Measurements from ENCODE around the gene CLEC20A. TPM values are rescaled to one million over a fixed set of nuclear protein-coding genes. Genes with fewer than 3 reads are reported as not detected.

CLEC20A gene
- total and polyA plus RNA-seq, 7 donors: 0.22 TPM; not detected in 6

DNA sequence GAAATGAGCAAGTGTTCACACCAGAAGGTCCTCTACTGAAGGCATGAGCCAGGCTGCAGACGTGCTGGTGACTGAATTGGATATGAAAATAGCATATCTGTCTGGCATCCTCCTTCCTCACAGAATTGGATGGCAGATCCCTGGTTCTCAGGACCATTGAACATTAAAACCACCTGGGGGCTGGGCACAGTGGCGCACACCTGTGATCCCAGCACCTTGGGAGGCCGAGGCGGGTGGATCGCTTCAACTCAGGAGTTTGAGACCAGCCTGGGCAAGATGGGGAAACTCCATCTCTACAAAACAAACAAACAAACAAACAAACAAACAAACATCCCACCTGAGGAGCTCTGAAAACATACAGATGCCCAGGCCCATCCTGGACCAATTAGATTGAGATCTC is 39.6 kb upstream of the CLEC20A start:
- Histone ChIP-seq H3K4me1 (peaks cover 16% of the 10 kb centered on the region), H3K27ac (peak overlapping the region; percentile 75), H3K36me3 (ENCODE audit: insufficient read depth in 1 of 2, low read depth in 1 of 2) (no peaks in the 10 kb centered on the region), H3K9me3 (no peaks in the 10 kb centered on the region), H3K4me3 (no peak overlapping the region), H3K27me3 (ENCODE audit: insufficient read depth in 3 of 3, low read length in 2 of 3) (no peaks in the 10 kb centered on the region)
- 77 to 87% (median 79%) methylated on average over 5 of the region's 5 CpGs for WGBS, 3 donors
- no peak for DNase-seq
- intact Hi-C loops (cut with DNase I): loop anchor here (5.0 to 10.0 kb wide), 2 partner anchors 328 to 466 kb away; no protein-coding TSS in a partner anchor
- no peak for TF ChIP-seq CTCF (IDR thresholded peaks at IDR 0.05)
- no peak for ATAC-seq

GRCh38 chr1:178534137-178534868 is 37.5 kb upstream of the CLEC20A start:
- intact Hi-C loops (cut with DNase I): loop anchor here (5.0 to 10.0 kb wide), 2 partner anchors 330 to 483 kb away; no protein-coding TSS in a partner anchor
- Histone ChIP-seq H3K4me3 (no peak overlapping the region), H3K27ac (no peak overlapping the region), H3K27me3 (ENCODE audit: insufficient read depth in 3 of 3, low read length in 2 of 3) (no peaks in the 10 kb centered on the region), H3K4me1 (peaks cover 16% of the 10 kb centered on the region), H3K36me3 (ENCODE audit: insufficient read depth in 1 of 2, low read depth in 1 of 2) (no peaks in the 10 kb centered on the region), H3K9me3 (no peaks in the 10 kb centered on the region)
- no peak for TF ChIP-seq CTCF (IDR thresholded peaks at IDR 0.05)
- ATAC-seq (no peak), DNase-seq (no peak)
- WGBS, 3 donors: 93 to 96% (median 94%) methylated on average over 9 of the region's 9 CpGs

GRCh38 chr1:178533121-178533946 is 36.6 kb upstream of the CLEC20A start:
- Histone ChIP-seq H3K27me3 (ENCODE audit: insufficient read depth in 3 of 3, low read length in 2 of 3) (no peaks in the 10 kb centered on the region), H3K4me3 (no peak overlapping the region), H3K27ac (no peak overlapping the region), H3K4me1 (peaks cover 8% of the 10 kb centered on the region), H3K36me3 (ENCODE audit: insufficient read depth in 1 of 2, low read depth in 1 of 2) (no peaks in the 10 kb centered on the region), H3K9me3 (no peaks in the 10 kb centered on the region)
- TF ChIP-seq CTCF (IDR thresholded peaks at IDR 0.05): no peak
- 73 to 82% (median 73%) methylated on average over 9 of the region's 9 CpGs for WGBS, 3 donors
- DNase-seq (no peak), ATAC-seq (no peak)
- intact Hi-C loops (cut with DNase I): loop anchor here (5.0 to 10.0 kb wide), 2 partner anchors 331 to 484 kb away; no protein-coding TSS in a partner anchor

DNA sequence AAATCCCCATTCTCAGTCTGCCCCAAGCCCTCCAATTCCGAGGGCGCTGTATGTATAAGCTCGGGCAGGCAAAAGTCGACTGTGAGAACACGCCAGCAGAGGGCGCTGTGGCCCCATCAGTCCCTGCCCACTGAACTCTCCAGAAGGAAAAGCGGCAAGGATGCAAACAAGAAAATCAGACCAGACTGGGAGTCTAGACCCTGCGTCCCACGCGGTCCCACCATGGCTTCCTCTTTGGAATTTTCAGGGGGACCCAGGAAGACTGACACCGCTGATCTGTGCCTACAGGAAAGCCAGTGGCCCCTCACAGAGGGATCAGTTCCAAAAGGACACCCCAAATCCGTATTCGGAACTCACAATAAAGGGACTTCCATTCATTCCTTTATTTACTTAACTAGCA is 35.6 kb upstream of the CLEC20A start:
- no peak overlapping the region for H3K4me3 ChIP-seq
- no peak overlapping the region for H3K27ac ChIP-seq
- H3K4me1 ChIP-seq: peaks cover 3% of the 10 kb centered on the region
- H3K27me3 ChIP-seq (ENCODE audit: insufficient read depth in 3 of 3, low read length in 2 of 3): no peaks in the 10 kb centered on the region
- no peaks in the 10 kb centered on the region for H3K36me3 ChIP-seq (ENCODE audit: insufficient read depth in 1 of 2, low read depth in 1 of 2)
- DNase-seq (peak; percentile 84 to 88), ATAC-seq (peak; percentile 44 to 70 (median 57))
- H3K9me3 ChIP-seq: no peaks in the 10 kb centered on the region
- peak; percentile 88 for TF ChIP-seq CTCF (IDR thresholded peaks at IDR 0.05)
- intact Hi-C loops (cut with DNase I): loop anchor here (5.0 to 10.0 kb wide), 2 partner anchors 332 to 485 kb away; no protein-coding TSS in a partner anchor
- 10 to 19% (median 12%) methylated on average over 13 of the region's 13 CpGs for WGBS, 3 donors

Data from psoas muscle (tissue), 8 donors.